ENCODE data around the gene RANBP6. TPM values are rescaled to one million over a fixed set of nuclear protein-coding genes. Genes with fewer than 3 reads are reported as not detected.

RANBP6 gene
- total RNA-seq, 2 donors from 2014 or later: 19.5 to 21.3 TPM

DNA sequence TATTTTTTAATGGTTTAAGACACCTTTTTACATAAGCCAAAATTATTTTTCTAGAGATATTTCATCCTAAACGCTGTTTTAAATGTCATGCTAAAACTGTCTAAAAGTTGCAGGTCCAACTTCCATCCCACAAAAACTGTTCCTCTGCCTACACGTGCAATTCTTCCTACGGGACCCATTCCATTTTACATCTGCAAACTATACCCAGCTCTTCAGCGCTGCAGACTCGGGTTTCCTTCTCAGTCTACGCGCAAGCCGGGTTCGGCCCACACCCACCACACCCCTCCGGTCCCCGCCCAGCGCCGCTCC is 8.7 kb downstream of the RANBP6 start:
- H3K9me3 ChIP-seq (ENCODE audit: control insufficient read depth, low read length): no peaks in the 10 kb centered on the region
- Mint-ChIP-seq H3K27me3 (ENCODE audit: insufficient read depth) (no peaks in the 10 kb centered on the region), H3K27ac (peak overlapping the region; percentile 92), H3K36me3 (ENCODE audit: low read depth) (peaks cover 15% of the 10 kb centered on the region), H3K9me3 (no peaks in the 10 kb centered on the region), H3K4me1 (peaks cover 10% of the 10 kb centered on the region), H3K4me3 (peak overlapping the region; percentile 80)
- no peak overlapping the region for H3K27ac ChIP-seq (ENCODE audit: low read depth, low read length)
- TF ChIP-seq, protein P1, sequence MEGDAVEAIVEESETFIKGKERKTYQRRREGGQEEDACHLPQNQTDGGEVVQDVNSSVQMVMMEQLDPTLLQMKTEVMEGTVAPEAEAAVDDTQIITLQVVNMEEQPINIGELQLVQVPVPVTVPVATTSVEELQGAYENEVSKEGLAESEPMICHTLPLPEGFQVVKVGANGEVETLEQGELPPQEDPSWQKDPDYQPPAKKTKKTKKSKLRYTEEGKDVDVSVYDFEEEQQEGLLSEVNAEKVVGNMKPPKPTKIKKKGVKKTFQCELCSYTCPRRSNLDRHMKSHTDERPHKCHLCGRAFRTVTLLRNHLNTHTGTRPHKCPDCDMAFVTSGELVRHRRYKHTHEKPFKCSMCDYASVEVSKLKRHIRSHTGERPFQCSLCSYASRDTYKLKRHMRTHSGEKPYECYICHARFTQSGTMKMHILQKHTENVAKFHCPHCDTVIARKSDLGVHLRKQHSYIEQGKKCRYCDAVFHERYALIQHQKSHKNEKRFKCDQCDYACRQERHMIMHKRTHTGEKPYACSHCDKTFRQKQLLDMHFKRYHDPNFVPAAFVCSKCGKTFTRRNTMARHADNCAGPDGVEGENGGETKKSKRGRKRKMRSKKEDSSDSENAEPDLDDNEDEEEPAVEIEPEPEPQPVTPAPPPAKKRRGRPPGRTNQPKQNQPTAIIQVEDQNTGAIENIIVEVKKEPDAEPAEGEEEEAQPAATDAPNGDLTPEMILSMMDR (conservative IDR thresholded peaks at IDR 0.05): no peak
- no peaks in the 10 kb centered on the region for H3K27me3 ChIP-seq (ENCODE audit: control insufficient read depth, insufficient read depth, low read length, poor library complexity, severe bottlenecking)
- DNase-seq: no peak
- H3K4me1 ChIP-seq (ENCODE audit: control insufficient read depth, insufficient read depth, low read length): no peaks in the 10 kb centered on the region
- WGBS, 2 experiments (ENCODE audit: insufficient coverage in 1 of 2, insufficient read length in 1 of 2): 0 to 1% methylated on average over 5 to 13 of the region's 13 CpGs
- H3K9ac ChIP-seq (ENCODE audit: extremely low read depth, low read length, poor library complexity, severe bottlenecking): no peak overlapping the region
- H3K36me3 ChIP-seq (ENCODE audit: control insufficient read depth, insufficient read depth, low read length): peaks cover 26% of the 10 kb centered on the region
- H3K4me3 ChIP-seq (ENCODE audit: low read length): peak overlapping the region; percentile 91

GRCh38 chr9:6000955-6001354 is 14.5 kb downstream of the RANBP6 start:
- Mint-ChIP-seq H3K27ac (no peak overlapping the region), H3K4me1 (peaks cover 23% of the 10 kb centered on the region), H3K4me3 (no peak overlapping the region), H3K27me3 (ENCODE audit: insufficient read depth) (no peaks in the 10 kb centered on the region), H3K9me3 (no peaks in the 10 kb centered on the region), H3K36me3 (ENCODE audit: low read depth) (peaks cover 2% of the 10 kb centered on the region)
- Histone ChIP-seq H3K9me3 (ENCODE audit: control insufficient read depth, low read length) (no peaks in the 10 kb centered on the region), H3K4me3 (ENCODE audit: low read length) (no peak overlapping the region), H3K9ac (ENCODE audit: extremely low read depth, low read length, poor library complexity, severe bottlenecking) (no peak overlapping the region), H3K27ac (ENCODE audit: low read depth, low read length) (no peak overlapping the region), H3K4me1 (ENCODE audit: control insufficient read depth, insufficient read depth, low read length) (peaks cover 6% of the 10 kb centered on the region), H3K27me3 (ENCODE audit: control insufficient read depth, insufficient read depth, low read length, poor library complexity, severe bottlenecking) (no peaks in the 10 kb centered on the region), H3K36me3 (ENCODE audit: control insufficient read depth, insufficient read depth, low read length) (peaks cover 6% of the 10 kb centered on the region)
- TF ChIP-seq, protein P1 (conservative IDR thresholded peaks at IDR 0.05): no peak
- no peak for DNase-seq
- WGBS, 2 experiments (ENCODE audit: insufficient coverage in 1 of 2, insufficient read length in 1 of 2): 87% methylated on average over 2 of the region's 2 CpGs

- 88 to 94% methylated on average over 2 of the region's 2 CpGs for WGBS, 2 experiments (ENCODE audit: insufficient coverage in 1 of 2, insufficient read length in 1 of 2)
- no peak overlapping the region for H3K4me3 ChIP-seq (ENCODE audit: low read length)
- H3K27ac Mint-ChIP-seq: no peak overlapping the region
Measured at GRCh38 chr9:5999443-6000101, 15.9 kb downstream of the RANBP6 start.

More at GRCh38 chr9:5999443-6000101, 15.9 kb downstream of the RANBP6 start:
- H3K9me3 ChIP-seq (ENCODE audit: control insufficient read depth, low read length): no peaks in the 10 kb centered on the region
- Mint-ChIP-seq H3K27me3 (ENCODE audit: insufficient read depth) (no peaks in the 10 kb centered on the region), H3K4me1 (peaks cover 24% of the 10 kb centered on the region), H3K4me3 (no peak overlapping the region), H3K36me3 (ENCODE audit: low read depth) (no peaks in the 10 kb centered on the region), H3K9me3 (no peaks in the 10 kb centered on the region)
- peaks cover under 1% of the 10 kb centered on the region for H3K36me3 ChIP-seq (ENCODE audit: control insufficient read depth, insufficient read depth, low read length)
- TF ChIP-seq, protein P1 (conservative IDR thresholded peaks at IDR 0.05): no peak
- H3K9ac ChIP-seq (ENCODE audit: extremely low read depth, low read length, poor library complexity, severe bottlenecking): no peak overlapping the region
- DNase-seq: no peak
- no peak overlapping the region for H3K27ac ChIP-seq (ENCODE audit: low read depth, low read length)
- peaks cover 6% of the 10 kb centered on the region for H3K4me1 ChIP-seq (ENCODE audit: control insufficient read depth, insufficient read depth, low read length)
- no peaks in the 10 kb centered on the region for H3K27me3 ChIP-seq (ENCODE audit: control insufficient read depth, insufficient read depth, low read length, poor library complexity, severe bottlenecking)
